ENCODE measurements around the gene APBA2.

Gene APBA2

GRCh38 chr15:29128671-29129070, 242.9 kb downstream of the APBA2 start:
- TF ChIP-seq CTCF (IDR thresholded peaks at IDR 0.05; ENCODE audit: extremely low read depth, insufficient read depth, missing control alignments), result no peak
- no peak for DNase-seq (ENCODE audit: low spot score)
- in situ Hi-C loops (cut with MboI; ENCODE audit: low pct_unique_long_range_greater_than_20kb, low sequenced_read_pairs, unreplicated experiment), result no loop called here

- DNase-seq (ENCODE audit: low spot score), result no peak
- TF ChIP-seq CTCF (IDR thresholded peaks at IDR 0.05; ENCODE audit: extremely low read depth, insufficient read depth, missing control alignments), result no peak
- in situ Hi-C loops (cut with MboI; ENCODE audit: low pct_unique_long_range_greater_than_20kb, low sequenced_read_pairs, unreplicated experiment), result no loop called here
Measured at GRCh38 chr15:29129221-29129620, 243.4 kb downstream of the APBA2 start.

- DNase-seq (ENCODE audit: low spot score), result no peak
- no peak for TF ChIP-seq CTCF (IDR thresholded peaks at IDR 0.05; ENCODE audit: extremely low read depth, insufficient read depth, missing control alignments)
- in situ Hi-C loops (cut with MboI; ENCODE audit: low pct_unique_long_range_greater_than_20kb, low sequenced_read_pairs, unreplicated experiment), result no loop called here
Measured at GRCh38 chr15:29129926-29130325, 244.2 kb downstream of the APBA2 start.

- no peak for DNase-seq (ENCODE audit: low spot score)
Measured at GRCh38 chr15:29130476-29130875, 244.7 kb downstream of the APBA2 start.

GRCh38 chr15:29130951-29131839, 245.4 kb downstream of the APBA2 start:
- in situ Hi-C loops (cut with MboI; ENCODE audit: low pct_unique_long_range_greater_than_20kb, low sequenced_read_pairs, unreplicated experiment), result no loop called here
- no peak for DNase-seq (ENCODE audit: low spot score)
- TF ChIP-seq CTCF (IDR thresholded peaks at IDR 0.05; ENCODE audit: extremely low read depth, insufficient read depth, missing control alignments), result no peak

More at GRCh38 chr15:29130476-29130875, 244.7 kb downstream of the APBA2 start:
- in situ Hi-C loops (cut with MboI; ENCODE audit: low pct_unique_long_range_greater_than_20kb, low sequenced_read_pairs, unreplicated experiment), result no loop called here
- no peak for TF ChIP-seq CTCF (IDR thresholded peaks at IDR 0.05; ENCODE audit: extremely low read depth, insufficient read depth, missing control alignments)

GRCh38 chr15:29131840-29132420, 246.2 kb downstream of the APBA2 start:
- no peak for TF ChIP-seq CTCF (IDR thresholded peaks at IDR 0.05; ENCODE audit: extremely low read depth, insufficient read depth, missing control alignments)
- DNase-seq (ENCODE audit: low spot score), result no peak
- in situ Hi-C loops (cut with MboI; ENCODE audit: low pct_unique_long_range_greater_than_20kb, low sequenced_read_pairs, unreplicated experiment), result no loop called here

Measured in GM13977 (cell line).